ENCODE measurements around the gene RPS6KA2.

Gene RPS6KA2

GRCh38 chr6:166627033-166627874 is at the start of gene RPS6KA2:
TSS of gene RPS6KA2 (minus strand) at chr6:166627251. CDS start at chr6:166627019, 232 bp downstream.
- FAIRE-seq (peak; percentile 99), DNase-seq (ENCODE audit: extremely low spot score, insufficient read length, low read depth) (peak; percentile 98)

DNA sequence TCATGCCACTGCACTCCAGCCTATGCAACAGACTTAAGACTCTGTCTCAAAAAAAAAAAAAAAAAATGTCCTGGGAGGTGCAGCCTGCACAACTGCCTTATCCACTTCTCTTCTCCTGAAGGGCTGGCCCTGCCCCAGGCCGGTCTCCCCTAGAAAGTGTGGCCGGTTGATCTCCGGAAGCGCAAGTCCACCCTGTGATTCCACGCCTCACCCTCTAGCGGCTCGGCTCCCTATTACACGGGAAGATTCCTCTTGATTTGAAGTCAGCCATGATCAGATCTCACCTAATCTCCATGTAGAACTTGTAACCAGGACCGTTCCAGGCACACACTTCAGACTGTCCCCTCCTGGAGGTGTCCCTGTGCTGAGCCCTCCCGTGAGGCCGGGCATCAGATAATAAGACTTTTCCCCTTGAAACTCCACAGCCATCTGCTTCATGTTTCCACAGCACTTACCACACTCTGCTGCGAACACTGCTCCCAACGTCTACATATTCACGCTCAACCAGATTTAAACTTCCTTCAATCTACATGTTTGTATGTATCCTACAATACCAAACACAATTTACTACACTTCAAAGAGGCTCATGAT is 49.3 kb upstream of the RPS6KA2 start:
- no peak for DNase-seq (ENCODE audit: extremely low spot score, insufficient read length, low read depth)
- no peak for FAIRE-seq

DNA sequence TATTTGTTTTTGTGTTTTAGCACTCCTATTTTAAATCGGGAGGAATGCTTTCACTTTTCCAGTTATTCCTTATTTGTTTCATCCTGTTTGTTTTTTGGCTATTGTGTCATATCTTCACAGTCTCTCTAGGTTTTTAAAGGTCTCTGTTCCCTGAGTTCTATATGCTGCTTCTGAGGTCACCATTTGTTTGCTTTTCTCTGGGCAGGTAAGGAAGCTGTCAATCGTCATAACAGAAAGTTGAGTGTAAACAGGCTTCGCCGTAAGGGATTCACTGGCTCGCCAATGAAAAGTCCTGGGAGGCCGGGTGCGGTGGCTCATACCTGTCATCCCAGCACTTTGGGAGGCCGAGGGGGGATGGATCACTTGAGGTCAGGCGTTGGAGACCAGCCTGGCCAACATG is 48.7 kb upstream of the RPS6KA2 start:
- DNase-seq (ENCODE audit: extremely low spot score, insufficient read length, low read depth) (no peak), FAIRE-seq (no peak)

DNA sequence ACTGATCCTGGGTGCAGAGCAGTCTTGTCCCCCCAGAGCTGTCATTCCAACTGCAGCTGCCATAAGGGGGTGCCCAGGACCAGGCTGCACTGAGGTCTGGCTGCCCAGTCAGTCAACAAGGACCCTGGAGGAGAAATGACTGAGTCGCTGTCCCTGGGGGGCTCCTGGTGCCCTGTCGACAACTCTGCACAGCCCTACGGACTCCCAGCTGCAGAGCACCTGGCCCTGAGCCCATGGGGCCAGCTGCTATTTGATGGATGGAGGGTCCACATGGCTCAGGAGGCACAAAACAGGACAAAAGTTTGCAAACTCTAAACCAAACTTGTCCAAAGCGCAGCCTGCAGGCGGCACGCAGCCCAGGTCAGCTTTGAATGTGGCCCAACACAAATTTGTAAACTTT is 46.3 kb upstream of the RPS6KA2 start:
- no peak for FAIRE-seq
- no peak for DNase-seq (ENCODE audit: extremely low spot score, insufficient read length, low read depth)

DNA sequence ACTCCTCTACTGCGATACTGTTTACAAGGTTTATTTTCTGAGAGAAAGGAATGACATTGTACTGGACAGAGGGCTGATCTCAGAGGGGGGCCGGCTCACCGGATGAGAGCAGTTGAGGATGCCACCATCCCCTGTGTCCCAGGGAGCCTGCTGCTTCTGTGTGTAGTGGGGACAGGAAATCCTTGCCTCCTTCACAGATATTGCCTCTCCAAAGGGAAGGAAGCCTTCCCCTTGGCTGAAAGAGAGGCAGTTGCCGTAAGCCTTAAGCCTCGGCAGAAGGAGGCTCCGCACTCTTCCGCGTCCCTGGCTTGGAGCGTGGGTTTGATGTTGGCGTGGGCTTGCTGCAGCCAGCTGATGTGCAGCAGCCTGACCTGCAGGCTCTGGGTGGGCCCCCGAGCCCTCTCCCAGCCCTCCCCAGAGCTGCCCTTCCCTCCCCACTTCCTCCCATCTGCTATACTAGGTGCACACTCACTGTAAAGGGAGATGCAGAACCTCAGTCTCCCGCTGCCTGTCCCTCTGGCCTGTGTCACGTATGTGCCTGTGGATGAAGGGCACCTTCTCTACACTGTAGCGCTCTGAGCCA is 45.7 kb upstream of the RPS6KA2 start:
- FAIRE-seq = no peak
- DNase-seq (ENCODE audit: extremely low spot score, insufficient read length, low read depth) = no peak

GRCh38 chr6:166672146-166672545 is 45.1 kb upstream of the RPS6KA2 start:
- FAIRE-seq = no peak

DNA sequence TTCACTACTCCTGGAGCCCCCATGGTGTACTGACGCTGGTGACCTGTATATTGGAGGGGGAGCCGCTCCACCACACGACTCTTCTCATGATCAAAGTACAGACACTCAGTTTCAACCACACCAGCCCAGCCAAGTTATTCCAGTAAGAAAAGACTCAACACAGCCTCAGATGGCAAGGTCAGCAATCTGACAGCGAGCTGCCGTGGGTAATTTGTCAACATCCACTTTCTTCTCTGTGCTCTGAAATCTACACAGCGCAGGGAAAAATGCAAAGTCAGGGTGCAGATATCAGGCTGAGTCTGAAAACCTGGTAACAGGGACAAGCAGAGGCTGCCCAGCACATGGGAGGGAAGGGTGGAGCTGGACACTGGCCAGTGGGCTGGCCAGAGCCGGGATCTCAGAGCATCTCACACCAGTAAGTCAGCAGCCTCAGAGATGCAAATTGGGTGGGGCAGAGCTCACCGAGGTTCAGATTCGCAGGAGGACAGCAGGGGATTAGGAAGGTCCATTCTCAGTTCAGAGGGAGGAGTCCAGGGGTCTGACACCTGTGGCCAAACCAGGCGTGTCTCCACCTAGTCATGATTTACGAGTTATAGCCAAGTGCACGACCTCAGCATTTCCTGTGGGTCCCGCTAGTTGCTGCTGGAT is 44.5 kb upstream of the RPS6KA2 start:
- DNase-seq (ENCODE audit: extremely low spot score, insufficient read length, low read depth) (no peak), FAIRE-seq (no peak)

More at GRCh38 chr6:166672146-166672545, 45.1 kb upstream of the RPS6KA2 start:
- no peak for DNase-seq (ENCODE audit: extremely low spot score, insufficient read length, low read depth)

DNA sequence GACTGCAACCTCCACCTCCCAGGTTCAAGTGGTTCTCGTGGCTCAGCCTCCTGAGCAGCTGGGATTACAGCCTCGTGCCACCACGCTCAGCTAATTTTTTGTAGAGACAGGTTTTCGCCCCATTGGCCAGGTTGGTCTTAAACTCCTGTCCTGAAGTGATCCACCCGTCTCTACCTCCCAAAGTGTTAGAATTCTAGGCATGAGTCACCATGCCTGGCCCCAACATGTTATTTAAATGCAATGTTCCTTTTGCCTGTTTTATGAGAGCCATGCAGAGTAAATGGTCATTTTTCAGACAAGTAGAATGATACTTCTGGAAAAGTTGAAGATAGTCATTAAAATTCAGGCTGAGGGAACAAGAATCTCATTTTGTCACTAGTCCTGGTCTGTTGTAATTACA is 43.8 kb upstream of the RPS6KA2 start:
- DNase-seq (ENCODE audit: extremely low spot score, insufficient read length, low read depth) (no peak), FAIRE-seq (no peak)

GRCh38 chr6:166670013-166670412 is 43.0 kb upstream of the RPS6KA2 start:
- DNase-seq (ENCODE audit: extremely low spot score, insufficient read length, low read depth) = no peak

GRCh38 chr6:166667796-166668610 is 41.0 kb upstream of the RPS6KA2 start:
- DNase-seq (ENCODE audit: extremely low spot score, insufficient read length, low read depth) = no peak
- no peak for FAIRE-seq

More at GRCh38 chr6:166670013-166670412, 43.0 kb upstream of the RPS6KA2 start:
- no peak for FAIRE-seq

DNA sequence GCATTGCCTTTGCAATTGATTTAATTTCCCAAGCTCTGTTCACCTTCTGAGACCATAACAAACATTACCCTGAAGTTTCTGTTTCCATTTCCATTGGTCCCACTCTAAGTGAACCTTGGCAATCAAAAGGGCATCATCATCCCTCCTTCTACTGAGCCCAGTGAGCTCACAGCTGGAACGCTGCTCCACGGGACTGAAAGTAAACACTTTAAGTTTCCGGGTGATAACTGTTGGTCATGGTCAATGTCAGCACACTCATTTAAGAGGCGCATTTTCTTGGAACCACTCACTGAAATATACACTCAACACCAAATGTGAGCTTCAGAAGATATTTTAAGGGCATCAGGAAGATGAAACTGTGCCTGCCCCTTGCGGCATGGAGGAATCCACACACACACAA is 37.1 kb upstream of the RPS6KA2 start:
- no peak for DNase-seq (ENCODE audit: extremely low spot score, insufficient read length, low read depth)
- no peak for FAIRE-seq

GRCh38 chr6:166663568-166663967 is 36.5 kb upstream of the RPS6KA2 start:
- DNase-seq (ENCODE audit: extremely low spot score, insufficient read length, low read depth) (no peak), FAIRE-seq (no peak)

DNA sequence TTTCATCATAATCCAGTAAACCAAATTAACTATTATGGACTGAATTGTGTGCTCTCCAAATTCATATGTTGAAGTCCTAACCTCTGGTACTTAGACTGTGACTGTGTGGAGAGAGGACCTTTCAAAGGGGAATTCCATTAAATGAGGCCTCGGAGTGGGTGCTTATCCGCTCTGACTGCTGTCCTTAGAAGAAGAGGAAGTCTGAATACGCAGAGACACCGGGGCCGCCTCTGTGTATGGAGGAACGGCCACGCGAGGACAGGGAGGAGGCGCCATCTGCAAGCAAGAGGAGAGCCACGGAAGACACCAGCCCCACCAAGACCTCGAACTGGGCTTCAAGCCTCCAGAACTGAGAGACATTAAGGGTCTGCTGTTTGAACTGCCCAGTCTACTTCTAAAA is 35.6 kb upstream of the RPS6KA2 start:
- no peak for DNase-seq (ENCODE audit: extremely low spot score, insufficient read length, low read depth)
- FAIRE-seq = no peak

GRCh38 chr6:166661327-166662085 is 34.5 kb upstream of the RPS6KA2 start:
- DNase-seq (ENCODE audit: extremely low spot score, insufficient read length, low read depth) (no peak), FAIRE-seq (no peak)

DNA sequence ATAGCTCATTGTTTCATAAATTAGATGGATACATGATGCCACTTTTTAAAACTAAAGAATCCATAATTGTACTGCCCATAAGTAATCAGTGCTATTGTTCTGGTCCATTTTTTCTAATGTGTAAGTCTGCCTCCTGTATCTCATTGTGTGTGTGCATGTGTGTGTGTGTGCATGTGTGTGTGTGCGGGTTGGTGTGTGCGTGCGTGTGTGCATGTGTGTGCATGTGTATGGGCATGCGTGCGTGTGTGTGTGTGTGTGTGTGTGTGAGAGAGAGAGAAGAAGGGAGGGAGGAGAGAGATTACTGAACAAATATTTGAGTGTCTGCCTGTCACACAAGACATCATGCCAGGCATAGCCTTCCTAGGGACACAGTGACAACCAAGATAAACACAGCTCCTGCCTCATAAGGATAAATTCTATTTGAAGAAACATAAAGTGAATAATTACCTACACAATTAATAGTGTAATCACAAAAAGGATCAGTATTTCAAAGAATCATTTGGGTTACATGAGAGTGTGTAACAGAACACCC is 33.2 kb upstream of the RPS6KA2 start:
- no peak for DNase-seq (ENCODE audit: extremely low spot score, insufficient read length, low read depth)
- no peak for FAIRE-seq

DNA sequence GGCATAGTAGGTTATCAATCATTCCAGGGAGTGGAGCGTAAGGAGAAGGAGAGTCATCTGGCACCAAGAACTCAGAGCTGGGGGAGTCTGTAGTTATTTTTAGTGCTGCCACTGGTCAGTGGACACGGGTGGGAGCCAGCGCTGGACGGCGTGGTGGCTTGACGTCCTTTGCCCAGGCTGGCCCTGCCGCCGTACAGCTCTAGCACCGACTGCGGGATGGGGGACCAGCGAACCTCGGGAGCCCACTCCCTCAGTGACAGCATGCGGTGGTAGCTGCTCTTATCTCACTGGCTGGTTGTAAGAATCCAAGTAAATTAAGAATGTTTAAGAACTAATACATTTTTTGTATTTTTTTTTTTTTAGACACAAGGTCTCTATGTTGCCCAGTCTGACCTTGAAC is 32.5 kb upstream of the RPS6KA2 start:
- FAIRE-seq (no peak), DNase-seq (ENCODE audit: extremely low spot score, insufficient read length, low read depth) (no peak)

GRCh38 chr6:166658792-166659150 is 31.7 kb upstream of the RPS6KA2 start:
- FAIRE-seq (no peak), DNase-seq (ENCODE audit: extremely low spot score, insufficient read length, low read depth) (no peak)

DNA sequence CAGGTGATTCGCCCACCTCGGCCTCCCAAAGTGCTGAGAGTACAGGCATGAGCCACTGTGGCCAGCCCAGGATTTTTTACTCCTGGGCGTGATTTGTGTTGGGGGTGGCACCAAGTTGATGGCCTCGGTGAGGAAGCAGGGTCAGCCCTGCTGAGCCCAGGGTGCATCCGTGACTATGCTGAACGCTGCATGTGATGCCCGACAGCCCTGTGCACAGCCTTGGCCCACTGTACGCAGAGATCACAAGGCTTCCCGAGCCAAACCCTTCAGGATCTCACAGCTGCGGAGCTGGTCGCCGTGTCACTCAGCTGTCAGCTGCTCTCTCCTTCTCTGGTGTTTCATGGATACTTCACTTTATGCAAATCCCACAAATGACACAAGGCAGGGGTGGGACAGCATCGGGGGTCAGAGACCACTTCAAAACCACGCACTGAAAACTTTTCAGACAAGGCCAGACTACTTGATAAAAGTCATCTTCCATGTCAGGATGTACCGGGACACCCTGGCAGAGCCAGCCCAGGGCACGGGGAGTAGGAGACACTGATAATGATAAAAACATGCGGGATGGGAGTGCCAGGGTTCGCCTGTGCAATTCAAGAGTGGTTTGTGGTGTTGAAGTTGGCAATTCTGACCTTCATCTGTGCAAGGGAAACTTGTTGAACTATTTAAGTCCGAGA is 31.2 kb upstream of the RPS6KA2 start:
- no peak for DNase-seq (ENCODE audit: extremely low spot score, insufficient read length, low read depth)
- no peak for FAIRE-seq

DNA sequence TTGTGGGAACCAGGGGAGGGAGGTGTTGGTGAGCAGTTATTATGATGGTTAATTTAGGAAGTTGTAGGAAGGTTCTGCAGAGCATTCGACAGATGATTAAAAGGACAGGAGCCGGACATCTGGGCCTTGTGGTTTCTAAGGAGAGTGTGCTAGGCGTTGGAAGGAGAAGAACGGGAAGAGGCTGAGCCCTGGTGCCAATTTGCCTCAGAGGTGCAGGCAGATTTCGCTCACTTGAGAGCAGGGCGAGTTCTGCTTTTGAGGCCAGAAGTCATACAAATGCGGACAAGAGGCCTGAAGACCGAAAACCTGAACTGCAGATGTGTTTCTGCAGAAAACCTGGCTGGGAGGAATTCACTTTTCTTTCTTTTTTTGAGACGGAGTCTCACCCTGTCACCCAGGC is 30.5 kb upstream of the RPS6KA2 start:
- no peak for FAIRE-seq
- DNase-seq (ENCODE audit: extremely low spot score, insufficient read length, low read depth) = no peak
